Activated naive CD8-positive, alpha-beta T cell (primary cell): Measurements from ENCODE around the gene PRKAR1B.

Experiments
- H3K27ac Mint-ChIP-seq: one replicate; pipeline ENCODE4 v1.8.0; 2021; ENCODE audit warnings: mixed read lengths
- H3K27me3 Mint-ChIP-seq: one replicate; pipeline ENCODE4 v1.8.0; 2021; ENCODE audit warnings: mixed read lengths
- H3K36me3 Mint-ChIP-seq: one replicate; pipeline ENCODE4 v1.8.0; 2021; ENCODE audit warnings: mixed read lengths
- H3K4me1 Mint-ChIP-seq: one replicate; pipeline ENCODE4 v1.8.0; 2021; ENCODE audit warnings: low read depth, mixed read lengths
- H3K4me3 Mint-ChIP-seq: one replicate; pipeline ENCODE4 v1.8.0; 2021; ENCODE audit warnings: mild to moderate bottlenecking, mixed read lengths
- H3K9me3 Mint-ChIP-seq: one replicate; pipeline ENCODE4 v1.8.0; 2021; ENCODE audit warnings: low read depth, mixed read lengths

The PRKAR1B gene

DNA sequence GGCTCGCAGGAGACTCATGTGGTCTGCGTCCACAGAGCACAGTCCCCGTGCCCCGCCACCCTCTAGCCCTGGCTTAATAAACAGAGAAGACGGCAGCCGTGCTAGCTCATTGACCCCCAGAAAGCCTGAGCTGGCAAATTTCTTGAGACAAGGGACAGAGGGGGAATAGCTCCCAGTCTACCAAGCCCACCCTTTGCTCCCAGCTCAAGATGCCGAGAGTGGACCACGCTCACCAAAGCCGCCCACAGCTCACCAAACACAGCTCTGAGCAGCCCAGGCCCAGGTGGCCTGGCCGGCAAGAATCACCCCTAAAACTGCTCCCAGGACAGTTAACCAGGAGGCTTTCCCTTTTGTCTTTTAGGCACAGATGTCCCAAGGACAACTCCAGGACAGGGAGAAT lies 212.8 kb downstream of the PRKAR1B start:
- no peak overlapping the region for H3K27ac Mint-ChIP-seq
- H3K4me1 Mint-ChIP-seq: peaks cover 13% of the 10 kb centered on the region
- H3K27me3 Mint-ChIP-seq: no peaks in the 10 kb centered on the region
- no peaks in the 10 kb centered on the region for H3K36me3 Mint-ChIP-seq
- H3K9me3 Mint-ChIP-seq: no peaks in the 10 kb centered on the region
- H3K4me3 Mint-ChIP-seq: no peak overlapping the region

DNA sequence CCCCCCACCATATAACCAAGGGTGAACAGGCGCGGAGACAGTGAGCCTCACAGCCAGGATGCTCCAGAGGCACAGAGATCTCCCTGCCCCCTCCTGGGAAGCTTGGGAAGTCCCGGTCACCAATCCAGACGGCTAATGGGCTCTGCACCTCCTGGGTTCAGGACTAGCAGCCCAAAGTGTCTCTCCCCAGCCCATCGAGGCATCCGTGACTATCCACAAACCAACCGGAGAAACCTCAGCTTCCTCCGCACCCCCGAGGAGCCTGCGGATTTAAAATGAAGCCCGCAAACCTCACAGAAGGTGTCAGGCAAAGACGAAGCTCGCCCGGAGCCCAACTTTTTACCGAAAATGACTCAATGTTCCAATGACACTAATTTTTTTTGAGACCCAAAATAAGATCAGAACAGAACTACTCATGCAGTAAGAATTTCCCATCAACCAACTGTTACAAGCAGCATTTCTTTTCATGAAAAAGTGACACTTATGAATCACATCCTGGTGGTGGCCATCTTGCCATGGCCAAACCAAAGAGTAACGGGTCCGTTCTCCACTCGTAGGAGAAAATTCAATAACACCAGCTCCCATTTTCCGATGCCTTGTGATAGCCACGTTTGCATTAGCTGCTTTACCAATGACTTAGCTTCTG lies 213.4 kb downstream of the PRKAR1B start:
- H3K4me1 Mint-ChIP-seq: peaks cover 13% of the 10 kb centered on the region
- H3K9me3 Mint-ChIP-seq: no peaks in the 10 kb centered on the region
- H3K27me3 Mint-ChIP-seq: no peaks in the 10 kb centered on the region
- H3K36me3 Mint-ChIP-seq: no peaks in the 10 kb centered on the region
- H3K27ac Mint-ChIP-seq: no peak overlapping the region
- H3K4me3 Mint-ChIP-seq: no peak overlapping the region

DNA sequence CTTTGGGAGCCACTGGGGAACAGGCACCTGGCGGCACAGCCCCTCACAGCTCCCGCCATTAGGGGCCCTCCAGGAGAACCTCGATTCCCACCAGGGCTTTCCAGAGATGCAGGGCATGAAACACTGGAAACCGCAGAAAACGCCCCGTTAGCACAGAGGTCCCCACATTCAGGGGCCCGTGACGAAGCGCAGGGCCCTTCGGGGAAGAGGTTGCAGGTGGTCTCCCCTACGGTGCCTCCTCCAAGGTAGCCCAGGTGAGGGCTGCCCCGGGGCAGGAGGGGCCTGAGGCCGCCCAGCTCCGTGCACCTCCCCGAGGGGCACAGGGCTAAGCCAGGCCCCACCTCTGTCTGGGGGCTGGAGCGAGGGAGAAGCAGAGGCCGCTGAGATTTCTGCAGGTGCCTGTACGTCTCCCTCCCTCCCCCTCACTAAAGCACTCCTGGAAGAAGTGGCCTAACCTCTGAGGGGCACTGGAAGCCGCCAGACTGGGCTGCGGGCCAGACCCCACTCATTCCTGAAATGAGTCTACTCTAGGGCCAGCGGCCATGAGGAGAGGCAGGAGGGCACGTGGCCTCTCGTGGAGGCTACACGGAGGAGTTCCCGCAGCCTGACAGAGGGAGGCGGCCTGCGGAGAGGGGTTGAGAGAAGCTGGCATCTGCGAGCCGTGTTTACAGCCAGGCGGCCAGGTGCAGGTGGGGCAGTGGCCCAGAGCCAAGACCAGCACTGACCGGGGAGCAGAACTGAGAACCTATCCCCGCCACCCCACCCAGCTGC lies 214.4 kb downstream of the PRKAR1B start:
- Mint-ChIP-seq H3K4me1 (peaks cover 8% of the 10 kb centered on the region), H3K9me3 (no peaks in the 10 kb centered on the region), H3K27ac (no peak overlapping the region), H3K36me3 (no peaks in the 10 kb centered on the region), H3K27me3 (no peaks in the 10 kb centered on the region), H3K4me3 (no peak overlapping the region)

DNA sequence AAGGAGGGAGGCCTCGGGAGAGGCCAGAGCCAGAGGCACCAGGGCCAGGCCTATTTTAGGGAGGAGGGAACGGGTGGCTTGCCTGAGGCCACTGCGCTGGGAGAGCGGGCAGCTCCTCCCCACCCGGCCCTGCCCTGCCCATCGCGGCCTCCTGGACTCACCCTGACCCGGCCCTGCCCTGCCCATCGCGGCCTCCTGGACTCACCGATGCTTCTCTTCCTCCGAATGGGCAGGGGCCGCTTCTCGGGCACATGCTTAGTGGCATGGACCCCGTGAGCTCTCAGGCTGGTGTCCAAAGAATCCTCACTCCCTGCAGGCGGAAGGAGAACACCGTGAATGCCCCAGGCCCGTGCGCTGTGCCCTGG lies 215.0 kb downstream of the PRKAR1B start:
- no peaks in the 10 kb centered on the region for H3K36me3 Mint-ChIP-seq
- peaks cover 7% of the 10 kb centered on the region for H3K4me1 Mint-ChIP-seq
- no peaks in the 10 kb centered on the region for H3K27me3 Mint-ChIP-seq
- H3K27ac Mint-ChIP-seq: no peak overlapping the region
- no peak overlapping the region for H3K4me3 Mint-ChIP-seq
- H3K9me3 Mint-ChIP-seq: no peaks in the 10 kb centered on the region

DNA sequence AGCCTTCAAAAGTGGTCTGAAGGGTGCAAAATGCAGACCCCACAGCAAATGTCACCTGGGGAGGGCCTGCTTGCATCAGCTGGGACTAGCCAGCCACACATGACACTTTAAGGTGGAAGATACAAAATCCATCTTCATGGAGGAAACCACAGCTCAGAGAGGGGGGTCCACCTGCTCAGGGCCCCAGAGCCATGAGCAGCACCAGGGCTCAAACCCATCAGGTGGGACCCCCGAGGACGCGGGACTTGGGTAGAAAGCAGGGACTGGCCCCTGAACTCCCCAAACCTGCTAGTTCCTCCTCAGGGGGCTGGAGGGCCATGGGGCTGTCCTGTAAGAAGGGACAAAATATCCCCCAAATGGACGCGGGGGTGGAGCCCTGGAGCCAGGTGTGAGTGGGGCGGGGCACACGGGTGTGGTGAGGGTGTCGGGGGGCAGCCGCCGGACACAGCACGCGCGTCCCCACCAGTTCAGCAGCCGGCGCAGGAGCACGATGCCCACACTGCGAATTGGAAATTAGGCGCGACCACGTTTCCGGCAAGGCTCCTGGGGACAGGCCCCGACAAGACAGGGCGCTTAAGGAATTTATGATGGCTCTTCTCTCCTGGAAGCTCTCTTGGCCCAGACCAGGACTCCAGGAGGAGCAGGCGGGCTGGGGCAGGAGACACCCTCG lies 215.5 kb downstream of the PRKAR1B start:
- H3K4me3 Mint-ChIP-seq: no peak overlapping the region
- no peaks in the 10 kb centered on the region for H3K27me3 Mint-ChIP-seq

DNA sequence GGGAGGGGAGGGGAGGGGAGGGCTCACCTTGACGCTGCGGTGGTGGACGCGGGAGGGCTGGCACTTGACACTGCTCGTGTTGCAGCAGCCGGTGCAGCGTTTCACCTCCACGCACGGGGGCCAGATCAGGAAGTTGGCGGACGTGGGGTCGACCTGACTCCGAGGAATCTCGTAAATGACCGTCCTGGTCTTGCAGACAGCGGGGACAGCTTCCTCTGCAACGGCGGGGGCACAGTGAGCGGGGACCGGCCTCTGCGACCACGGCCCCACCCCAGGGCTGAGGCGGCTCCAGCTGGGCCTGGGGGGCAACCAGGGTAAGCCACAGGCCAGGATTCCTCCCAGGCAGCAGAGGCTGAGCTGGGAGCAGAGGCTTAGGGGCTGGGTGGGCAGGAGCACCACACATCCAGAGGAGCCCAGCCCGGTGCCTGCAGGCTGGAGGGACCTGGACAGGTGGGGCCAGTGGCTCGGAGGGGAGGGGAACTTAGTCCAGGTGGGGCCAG lies 216.2 kb downstream of the PRKAR1B start:
- Mint-ChIP-seq H3K36me3 (no peaks in the 10 kb centered on the region), H3K4me3 (no peak overlapping the region), H3K27ac (no peak overlapping the region), H3K9me3 (no peaks in the 10 kb centered on the region), H3K4me1 (peaks cover 4% of the 10 kb centered on the region), H3K27me3 (no peaks in the 10 kb centered on the region)

More for the DNA sequence above, 215.5 kb downstream of the PRKAR1B start:
- Mint-ChIP-seq H3K4me1 (peaks cover 7% of the 10 kb centered on the region), H3K36me3 (no peaks in the 10 kb centered on the region), H3K9me3 (no peaks in the 10 kb centered on the region), H3K27ac (no peak overlapping the region)

DNA sequence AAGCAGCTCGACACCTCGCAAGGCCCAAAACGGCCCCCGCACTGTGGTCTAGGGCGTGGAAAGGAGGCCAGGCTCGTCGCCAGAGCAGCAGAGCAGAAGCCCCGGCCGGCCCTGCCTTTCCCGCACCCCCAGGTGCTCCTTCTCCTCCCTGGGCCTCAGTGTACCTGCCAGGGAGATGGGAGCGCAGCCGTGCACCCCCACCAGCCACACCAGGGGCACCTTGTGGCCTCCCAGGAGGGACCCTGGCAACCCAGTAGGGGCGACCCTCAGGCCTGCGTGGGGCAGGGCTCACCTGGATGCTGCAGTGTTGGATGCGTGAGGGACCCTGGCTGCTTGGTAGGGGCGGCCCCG lies 217.0 kb downstream of the PRKAR1B start:
- H3K4me3 Mint-ChIP-seq: no peak overlapping the region
- H3K9me3 Mint-ChIP-seq: no peaks in the 10 kb centered on the region
- H3K36me3 Mint-ChIP-seq: no peaks in the 10 kb centered on the region
- peaks cover 4% of the 10 kb centered on the region for H3K4me1 Mint-ChIP-seq
- no peaks in the 10 kb centered on the region for H3K27me3 Mint-ChIP-seq
- H3K27ac Mint-ChIP-seq: no peak overlapping the region

DNA sequence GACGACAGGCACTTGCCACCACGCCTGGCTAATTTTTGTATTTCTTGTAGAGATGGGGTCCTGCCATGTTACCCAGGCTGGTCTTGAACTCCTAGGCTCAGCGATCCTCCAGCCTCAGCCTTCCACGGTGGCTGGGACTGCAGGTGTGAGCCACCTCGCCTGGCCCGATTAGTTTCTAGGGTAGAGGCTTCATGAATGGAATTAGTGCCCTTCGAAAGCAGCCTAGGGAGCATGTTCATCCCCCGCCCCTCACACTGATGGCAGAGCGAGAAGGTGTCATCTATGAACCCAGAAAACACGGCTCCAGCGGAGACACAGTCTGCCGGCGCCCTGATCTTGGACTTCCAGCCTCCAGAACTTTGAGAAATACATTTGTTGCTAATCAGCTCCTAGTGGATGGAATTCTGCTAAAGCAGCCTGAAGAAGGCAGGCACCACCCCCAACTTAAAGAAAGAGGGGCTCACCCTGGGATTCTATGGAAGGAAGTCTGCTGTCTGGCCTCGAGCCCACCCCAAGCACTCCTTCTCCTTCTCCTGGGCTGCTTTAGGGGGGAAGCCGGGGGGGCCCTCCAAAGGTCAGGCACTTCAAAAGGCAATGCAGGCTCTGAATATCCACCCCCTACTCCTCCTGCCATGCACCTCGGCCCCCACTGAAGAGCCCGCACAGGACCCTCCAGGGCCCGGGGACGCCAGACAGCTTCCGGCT lies 217.5 kb downstream of the PRKAR1B start:
- no peaks in the 10 kb centered on the region for H3K9me3 Mint-ChIP-seq
- H3K4me1 Mint-ChIP-seq: peaks cover 4% of the 10 kb centered on the region
- no peaks in the 10 kb centered on the region for H3K36me3 Mint-ChIP-seq
- H3K4me3 Mint-ChIP-seq: no peak overlapping the region
- no peak overlapping the region for H3K27ac Mint-ChIP-seq
- no peaks in the 10 kb centered on the region for H3K27me3 Mint-ChIP-seq

DNA sequence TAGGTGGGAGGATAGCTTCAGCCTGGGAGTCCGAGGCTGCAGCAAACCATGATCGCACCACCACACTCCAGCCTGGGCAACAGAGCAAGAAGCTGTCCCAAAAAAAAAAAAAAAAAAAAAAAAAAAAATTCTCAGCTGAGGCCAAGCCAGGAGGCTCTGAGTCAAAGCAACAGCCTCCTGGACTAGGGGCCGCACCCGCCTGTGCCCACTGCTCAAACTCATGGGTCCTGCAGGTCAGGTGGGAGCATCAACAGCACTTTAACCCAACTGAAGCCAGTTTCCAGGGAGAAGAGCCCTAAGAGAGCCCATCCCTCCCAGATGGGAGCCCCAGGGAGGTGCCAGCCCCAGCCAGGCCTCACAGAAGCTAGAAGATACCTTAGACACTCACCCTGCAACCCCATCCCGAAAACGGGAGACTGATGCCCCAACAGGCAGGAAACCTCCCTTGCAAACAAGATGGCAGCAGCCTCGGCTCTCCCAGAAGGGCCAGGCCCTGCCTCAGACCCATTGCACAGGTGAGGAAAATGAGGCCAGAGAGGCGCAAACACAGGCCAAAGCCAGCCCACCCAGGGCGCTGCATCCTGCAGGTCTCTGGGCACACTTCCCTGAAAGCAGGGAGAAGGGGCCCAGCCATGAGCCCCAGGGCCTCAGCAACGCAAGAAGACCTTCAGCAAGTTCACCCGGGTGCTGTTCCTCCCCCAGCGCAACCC lies 218.5 kb downstream of the PRKAR1B start:
- Mint-ChIP-seq H3K9me3 (no peaks in the 10 kb centered on the region), H3K27me3 (no peaks in the 10 kb centered on the region), H3K27ac (no peak overlapping the region), H3K36me3 (no peaks in the 10 kb centered on the region), H3K4me1 (peaks cover under 1% of the 10 kb centered on the region), H3K4me3 (no peak overlapping the region)

DNA sequence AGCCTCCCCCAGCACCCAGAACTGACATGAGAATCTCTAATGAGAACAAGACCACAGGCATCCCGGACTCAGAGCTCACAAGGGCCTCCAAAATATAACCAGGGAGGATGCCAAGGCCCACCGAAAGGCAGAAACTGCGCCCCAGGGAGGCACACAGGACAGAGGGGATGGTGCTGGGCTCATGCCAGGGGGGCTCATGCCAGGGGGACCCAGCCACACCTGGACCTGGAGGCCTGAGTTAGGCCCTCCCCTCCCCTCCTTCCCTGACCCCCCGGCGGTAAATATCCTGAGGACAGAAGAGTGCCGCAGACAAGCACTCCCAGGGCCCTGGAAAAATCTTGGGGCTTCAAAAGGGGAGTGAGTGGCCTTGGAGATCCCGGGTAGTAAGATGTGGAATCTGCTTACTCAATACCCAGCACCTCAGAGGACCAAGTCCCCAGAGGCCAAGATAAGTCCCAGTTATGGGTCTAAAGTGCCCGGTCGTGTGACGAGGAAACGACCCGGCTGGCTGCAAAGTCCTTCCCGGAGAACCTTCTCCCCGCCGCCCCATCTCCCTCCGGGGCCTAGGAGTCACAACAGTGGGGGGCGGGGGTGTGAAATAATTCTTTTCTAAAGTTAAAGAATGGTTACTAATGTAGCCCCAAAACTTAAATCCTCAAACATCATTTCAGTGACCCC lies 219.3 kb downstream of the PRKAR1B start:
- Mint-ChIP-seq H3K27me3 (no peaks in the 10 kb centered on the region), H3K4me3 (no peak overlapping the region), H3K9me3 (no peaks in the 10 kb centered on the region), H3K36me3 (no peaks in the 10 kb centered on the region), H3K27ac (no peak overlapping the region), H3K4me1 (no peaks in the 10 kb centered on the region)

DNA sequence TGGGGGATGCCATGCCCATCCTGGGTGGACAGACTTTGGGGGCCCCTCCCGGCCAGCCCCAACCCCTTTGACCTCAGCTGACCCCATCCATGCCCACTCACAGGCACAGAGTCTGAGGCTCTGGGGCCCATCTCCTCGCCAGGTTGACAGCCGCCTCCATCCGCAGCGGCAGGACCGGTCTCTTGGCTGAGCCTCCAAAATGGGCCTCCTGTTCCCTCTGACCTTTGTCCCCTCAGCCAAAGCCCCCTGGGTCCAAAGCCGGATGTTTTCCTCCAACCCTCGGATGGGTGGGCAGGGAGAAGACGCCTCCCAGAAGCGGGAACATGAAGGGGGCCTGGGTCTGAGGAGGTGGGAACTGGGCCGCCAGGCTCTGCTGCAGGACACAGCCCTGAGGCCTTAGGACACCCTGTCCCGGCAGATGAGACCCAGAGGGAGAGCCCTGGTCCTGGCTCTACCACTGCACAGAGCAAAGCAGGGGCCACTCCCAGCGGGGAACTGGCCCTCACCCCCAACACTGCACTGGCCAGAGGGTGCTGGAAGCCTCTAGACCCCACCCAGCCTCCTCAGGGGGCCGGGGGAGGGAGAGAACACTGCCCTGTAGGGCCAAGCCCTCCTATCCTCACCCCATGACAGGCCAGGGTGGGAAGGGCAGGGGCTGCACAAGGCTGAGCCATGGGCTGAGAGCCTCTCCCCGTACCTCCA lies 220.0 kb downstream of the PRKAR1B start:
- Mint-ChIP-seq H3K4me3 (no peak overlapping the region), H3K9me3 (no peaks in the 10 kb centered on the region), H3K27me3 (no peaks in the 10 kb centered on the region), H3K4me1 (no peaks in the 10 kb centered on the region), H3K27ac (no peak overlapping the region), H3K36me3 (no peaks in the 10 kb centered on the region)

DNA sequence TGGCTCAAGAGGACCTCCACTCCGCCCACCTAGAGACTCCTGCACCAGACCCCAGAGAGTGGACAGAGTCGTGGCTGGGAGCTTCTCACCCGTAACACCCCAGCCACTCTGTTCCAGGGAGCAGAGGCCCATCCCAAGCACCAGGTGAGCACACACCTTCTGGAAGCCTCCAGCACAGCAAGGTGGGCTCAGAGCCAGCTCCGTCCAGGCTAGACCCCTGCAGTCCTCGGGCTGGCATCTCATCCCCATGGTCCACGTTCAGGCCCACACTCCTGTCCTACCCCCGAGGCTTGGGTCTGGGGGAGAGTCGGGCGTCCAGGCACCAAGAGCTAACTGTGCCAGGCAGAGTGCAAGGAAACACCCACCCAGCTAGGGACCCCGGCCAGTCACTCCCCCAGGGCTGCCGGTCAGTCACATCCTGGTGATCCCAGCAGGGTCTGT lies 220.7 kb downstream of the PRKAR1B start:
- no peaks in the 10 kb centered on the region for H3K36me3 Mint-ChIP-seq
- H3K27ac Mint-ChIP-seq: no peak overlapping the region
- H3K4me3 Mint-ChIP-seq: no peak overlapping the region
- no peaks in the 10 kb centered on the region for H3K4me1 Mint-ChIP-seq
- no peaks in the 10 kb centered on the region for H3K9me3 Mint-ChIP-seq
- H3K27me3 Mint-ChIP-seq: no peaks in the 10 kb centered on the region

DNA sequence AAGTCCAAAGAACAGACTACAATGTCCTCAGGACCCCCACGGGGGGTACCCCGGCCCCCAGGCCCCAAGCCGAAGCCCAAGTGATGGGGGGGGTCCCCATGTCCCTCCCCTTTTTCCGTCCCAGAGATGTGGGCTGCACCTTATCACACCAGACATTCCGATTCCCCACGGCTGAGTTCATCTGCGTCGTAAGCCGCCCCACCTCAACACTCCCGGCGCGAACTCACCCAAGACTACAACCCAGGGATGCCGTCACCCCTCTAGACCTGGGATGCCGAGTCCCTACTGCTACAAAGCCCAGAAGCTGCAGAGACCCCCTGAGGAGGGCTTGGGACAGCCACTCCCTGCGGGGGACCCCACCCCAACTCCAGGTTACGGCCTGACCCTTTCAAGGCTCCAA lies 221.9 kb downstream of the PRKAR1B start:
- Mint-ChIP-seq H3K27me3 (no peaks in the 10 kb centered on the region), H3K4me3 (no peak overlapping the region), H3K36me3 (no peaks in the 10 kb centered on the region), H3K9me3 (no peaks in the 10 kb centered on the region), H3K27ac (no peak overlapping the region), H3K4me1 (no peaks in the 10 kb centered on the region)
